H1 (cell line): Measurements from ENCODE around the gene ASMT. TPM values are rescaled to one million over a fixed set of nuclear protein-coding genes. Genes with fewer than 3 reads are reported as not detected.

Experiments used
- CTCF ChIA-PET: fragments of 300-600 bp; sonication (Branson Sonifier 250); formaldehyde crosslinking; loops from one replicate; lab custom pipeline; 2021; ENCODE audit not compliant: partially characterized antibody; lab: Charles Lee
- POLR2A ChIA-PET: fragments of 300-600 bp; sonication (Branson Sonifier 250); formaldehyde crosslinking; loops from one replicate; lab custom pipeline; 2021; ENCODE audit warnings: inconsistent platforms; ENCODE audit not compliant: partially characterized antibody; lab: Charles Lee
- DNase-seq, 2 experiments: peaks; one replicate each; pipeline versions ENCODE4 v3.0.0 to v3.0.0-alpha.2; 2010 to 2022; ENCODE audit warnings: low spot score in 2 of 2, low read depth in 1 of 2, mixed read lengths in 1 of 2
- FAIRE-seq: peaks from 2 replicates; lab custom pipeline; 2011; peaks lifted over from hg19 to GRCh38; lab: Jason Lieb, UNC
- H2AFZ ChIP-seq: 2 replicates; pipeline ENCODE4 v1.8.1; 2012; ENCODE audit warnings: low read length, inconsistent platforms
- H2AK5ac ChIP-seq: 2 replicates; pipeline ENCODE4 v1.6.1; 2013; ENCODE audit warnings: low read depth, low read length
- H2BK120ac ChIP-seq: replicated peaks from 2 replicates; pipeline ENCODE3; 2013; ENCODE audit warnings: low read depth, low read length, inconsistent platforms
- H2BK12ac ChIP-seq: 2 replicates; pipeline ENCODE4 v1.6.1; 2013; ENCODE audit warnings: low read depth, low read length
- H2BK15ac ChIP-seq: 2 replicates; pipeline ENCODE4 v1.6.1; 2013; ENCODE audit warnings: low read length
- H2BK20ac ChIP-seq: 2 replicates; pipeline ENCODE4 v1.6.1; 2013; ENCODE audit warnings: low read length
- H2BK5ac ChIP-seq: 2 replicates; pipeline ENCODE4 v1.6.1; 2013; ENCODE audit warnings: low read depth, low read length
- H3K14ac ChIP-seq: 2 replicates; pipeline ENCODE4 v1.6.1; 2013; ENCODE audit warnings: inconsistent platforms; ENCODE audit not compliant: insufficient read length
- H3K18ac ChIP-seq: 2 replicates; pipeline ENCODE4 v1.6.1; 2013; ENCODE audit warnings: low read length; ENCODE audit errors: extremely low read depth
- H3K23ac ChIP-seq: 2 replicates; pipeline ENCODE4 v1.6.1; 2013; ENCODE audit warnings: inconsistent platforms; ENCODE audit not compliant: insufficient read length
- H3K23me2 ChIP-seq: 2 replicates; pipeline ENCODE4 v1.6.1; 2013; ENCODE audit warnings: low read depth, low read length
- H3K27ac ChIP-seq: 2 replicates; pipeline ENCODE4 v1.6.1; 2011; ENCODE audit warnings: low read depth, low read length, inconsistent platforms
- H3K27me3 ChIP-seq, 4 experiments: replicated peaks in 1 of 4; 1 replicate in 1 of 4; 2 replicates in 3 of 4; pipeline versions ENCODE4 v1.6.1 to v1.8.1; 2011 to 2013; ENCODE audit warnings: low read length in 3 of 4, mild to moderate bottlenecking in 3 of 4, inconsistent platforms in 2 of 4, mixed read lengths in 2 of 4, moderate library complexity in 1 of 4; ENCODE audit not compliant: control insufficient read depth in 3 of 4, insufficient read depth in 3 of 4; ENCODE audit errors: extremely low read depth in 1 of 4
- H3K36me3 ChIP-seq, 4 experiments: 2 replicates each; pipeline versions ENCODE4 v1.6.1 to v1.8.1; 2011 to 2013; ENCODE audit warnings: mild to moderate bottlenecking in 4 of 4, low read length in 3 of 4, moderate library complexity in 2 of 4, control low read depth in 1 of 4, inconsistent platforms in 1 of 4; ENCODE audit not compliant: insufficient read depth in 4 of 4, control insufficient read depth in 2 of 4
- H3K4ac ChIP-seq: replicated peaks from 2 replicates; pipeline ENCODE3; 2013; ENCODE audit warnings: low read length, low read depth, mixed read lengths, inconsistent platforms; ENCODE audit not compliant: insufficient read length
- H3K4me1 ChIP-seq, 4 experiments: replicated peaks in 1 of 4; 1 replicate in 1 of 4; 2 replicates in 3 of 4; pipeline versions ENCODE4 v1.6.1 to v1.8.1; 2011 to 2013; ENCODE audit warnings: low read length in 3 of 4, inconsistent platforms in 2 of 4, mixed read lengths in 1 of 4; ENCODE audit not compliant: insufficient read depth in 4 of 4, control insufficient read depth in 3 of 4
- H3K4me2 ChIP-seq, 2 experiments: 2 replicates each; pipeline versions ENCODE4 v1.6.1 to v1.8.1; 2011 to 2013; ENCODE audit warnings: low read depth in 2 of 2, low read length in 2 of 2, control low read depth in 1 of 2, inconsistent platforms in 1 of 2, mild to moderate bottlenecking in 1 of 2; ENCODE audit not compliant: insufficient read depth in 1 of 2
- H3K4me3 ChIP-seq, 4 experiments: fragments of 200-600, 300-600 bp in 1 of 4; sonication (generic), shearing (Covaris generic), sonication (Bioruptor Twin) in 1 of 4; 2 replicates each; pipeline versions ENCODE4 v1.5.1 to v1.8.1; 2011 to 2016; ENCODE audit warnings: low read length in 4 of 4, low read depth in 3 of 4, control low read depth in 2 of 4, inconsistent platforms in 2 of 4, mild to moderate bottlenecking in 2 of 4, mixed read lengths in 1 of 4, moderate library complexity in 1 of 4; ENCODE audit not compliant: insufficient read depth in 2 of 4; ENCODE audit errors: extremely low read depth in 1 of 4
- H3K56ac ChIP-seq: replicated peaks from 2 replicates; pipeline ENCODE3; 2013; ENCODE audit warnings: low read depth, mild to moderate bottlenecking, mixed read lengths, low read length, inconsistent platforms; ENCODE audit not compliant: insufficient read length
- H3K79me1 ChIP-seq: 2 replicates; pipeline ENCODE4 v1.6.1; 2013; ENCODE audit warnings: low read depth, low read length, control low read depth
- H3K79me2 ChIP-seq, 2 experiments: 2 replicates each; pipeline versions ENCODE4 v1.6.1 to v1.8.1; 2012 to 2013; ENCODE audit warnings: low read length in 2 of 2, mild to moderate bottlenecking in 2 of 2, inconsistent platforms in 1 of 2; ENCODE audit not compliant: insufficient read depth in 2 of 2, control insufficient read depth in 1 of 2
- H3K9ac ChIP-seq, 4 experiments: replicated peaks in 1 of 4; 1 replicate in 1 of 4; 2 replicates in 3 of 4; pipeline versions ENCODE4 v1.6.1 to v1.8.1; 2011 to 2013; ENCODE audit warnings: low read depth in 3 of 4, low read length in 3 of 4, control low read depth in 2 of 4, mild to moderate bottlenecking in 2 of 4, moderate library complexity in 2 of 4, inconsistent platforms in 1 of 4; ENCODE audit errors: extremely low read depth in 1 of 4
- H3K9me3 ChIP-seq, 2 experiments: 2 replicates each; pipeline versions ENCODE4 v1.6.1 to v1.8.1; 2012 to 2013; ENCODE audit warnings: mild to moderate bottlenecking in 2 of 2, moderate library complexity in 2 of 2, control low read depth in 1 of 2, inconsistent platforms in 1 of 2, low read depth in 1 of 2, low read length in 1 of 2, mixed read lengths in 1 of 2; ENCODE audit not compliant: insufficient read depth in 2 of 2
- H4K20me1 ChIP-seq, 2 experiments: replicated peaks in 1 of 2; 2 replicates each; pipeline versions ENCODE3 to v1.8.1; 2011 to 2013; ENCODE audit warnings: inconsistent platforms in 2 of 2, low read length in 2 of 2, mild to moderate bottlenecking in 1 of 2; ENCODE audit not compliant: insufficient read depth in 2 of 2, control insufficient read depth in 1 of 2
- H4K5ac ChIP-seq: 2 replicates; pipeline ENCODE4 v1.6.1; 2013; ENCODE audit warnings: low read length, low read depth, mixed read lengths, inconsistent platforms; ENCODE audit not compliant: insufficient read length
- H4K8ac ChIP-seq: 2 replicates; pipeline ENCODE4 v1.8.0; 2013; ENCODE audit warnings: mild to moderate bottlenecking, moderate library complexity, low read length, inconsistent platforms; ENCODE audit not compliant: insufficient read depth; ENCODE audit errors: extremely low read depth
- H4K91ac ChIP-seq: replicated peaks from 2 replicates; pipeline ENCODE3; 2013; ENCODE audit warnings: low read length, mixed read lengths, inconsistent platforms; ENCODE audit not compliant: insufficient read length
- RBBP5 ChIP-seq: IDR thresholded peaks from 2 replicates; pipeline ENCODE4 v1.7.1; 2012; ENCODE audit warnings: low read depth, mild to moderate bottlenecking, inconsistent platforms, low read length, moderate library complexity, borderline replicate concordance
- SUZ12 ChIP-seq: fragments of 200-600 bp; sonication (generic); IDR thresholded peaks from 2 replicates; pipeline ENCODE4 v1.6.1; 2012; ENCODE audit warnings: mild to moderate bottlenecking, inconsistent platforms, low read length, moderate library complexity, mixed read lengths
- TCF12 ChIP-seq: IDR thresholded peaks from 2 replicates; pipeline ENCODE4 v1.6.1; 2011; ENCODE audit warnings: low read depth, mild to moderate bottlenecking, low read length
- WGBS, 2 experiments: shearing (Covaris generic) in 1 of 2; methylation state at CpG; one replicate each; pipeline versions ENCODE4 v1.1.6 to v1.1.7; 2013 to 2015; ENCODE audit warnings: low lambda C conversion rate in 2 of 2, mixed read lengths in 2 of 2, inconsistent platforms in 1 of 2, low coverage in 1 of 2, missing lambda C conversion rate in 1 of 2; ENCODE audit not compliant: insufficient replicate concordance in 2 of 2, insufficient coverage in 1 of 2, insufficient read length in 1 of 2; ENCODE audit errors: extremely low coverage in 1 of 2, missing lambda C conversion rate in 1 of 2; 5-methylcytosine and 5-hydroxymethylcytosine counted together
- polyA plus RNA-seq, 7 experiments: library from polyadenylated mRNA; depleted of rRNA in 3 of 7; stranded (reverse) in 5 of 7; unstranded in 2 of 7; fragments of >200 nt in 5 of 7; fragments of 200-250 nt in 2 of 7; gene quantifications; 1 replicate in 5 of 7; 2 replicates in 1 of 7; 4 replicates in 1 of 7; pipeline versions ENCODE4 v1.2.1 to v1.2.3, GENCODE V29; 2011 to 2013; ENCODE audit warnings: missing spikeins in 2 of 7, mixed read lengths in 2 of 7
- total RNA-seq: library from RNA; stranded (reverse); fragmentation: NEBNext Ultra II Directional; extraction: Animal tissue kit (Norgen Biotek cat#: 25700); gene quantifications from 2 replicates; pipeline ENCODE4 v1.2.1, GENCODE V29; 2021

Gene ASMT
- total and polyA plus RNA-seq, 2 of the 8 experiments (the other 6 are each of a cell fraction or from before 2014, with no cell fraction given), result 1.5 to 3.1 TPM

DNA sequence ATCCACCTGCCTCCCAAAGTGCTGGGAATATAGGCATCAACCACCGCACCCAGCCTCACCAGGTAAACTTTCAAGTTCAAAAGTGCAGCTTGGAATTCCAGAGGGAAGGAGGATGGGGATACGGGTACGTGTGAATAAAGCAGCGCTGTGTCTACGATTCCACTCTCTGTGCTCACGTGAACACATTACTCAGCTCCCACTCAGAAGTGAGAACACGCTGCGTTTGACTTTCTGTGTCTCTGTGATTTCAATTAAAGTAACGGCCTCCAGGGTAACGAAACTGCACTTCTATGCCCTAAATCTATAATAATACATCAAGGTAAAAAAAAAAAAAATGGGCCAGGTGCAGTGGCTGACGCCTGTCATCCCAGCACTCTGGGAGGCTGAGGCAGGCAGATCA, 8.4 kb upstream of the ASMT start:
- H3K23me2 ChIP-seq, result no peaks in the 10 kb centered on the region
- H3K27me3 ChIP-seq, result no peaks in the 10 kb centered on the region
- no peak overlapping the region for H4K91ac ChIP-seq
- no peak for TF ChIP-seq RBBP5
- no peak for TF ChIP-seq SUZ12
- no peak for TF ChIP-seq TCF12
- no peak overlapping the region for H3K14ac ChIP-seq
- ChIA-PET POLR2A (no interaction called here), CTCF (no interaction called here)
- H2BK120ac ChIP-seq, result no peak overlapping the region
- H2AK5ac ChIP-seq, result no peak overlapping the region
- H4K8ac ChIP-seq, result no peak overlapping the region
- H3K9me3 ChIP-seq, result no peaks in the 10 kb centered on the region
- no peak overlapping the region for H2BK5ac ChIP-seq
- no peak overlapping the region; a peak in 1 of 7 replicates for H3K9ac ChIP-seq
- no peak overlapping the region for H3K27ac ChIP-seq
- peaks cover 3 to 18% (median 15%) of the 10 kb centered on the region in 4 experiments for H3K36me3 ChIP-seq
- no peak overlapping the region for H4K5ac ChIP-seq
- no peak overlapping the region for H2BK12ac ChIP-seq
- FAIRE-seq (no peak), DNase-seq (no peak)
- no peak overlapping the region for H3K56ac ChIP-seq
- H3K4me1 ChIP-seq, result no peaks in the 10 kb centered on the region
- H3K18ac ChIP-seq, result no peak overlapping the region
- peaks cover 0 to 6% of the 10 kb centered on the region in 2 experiments for H4K20me1 ChIP-seq
- H3K4me2 ChIP-seq, result no peak overlapping the region
- H3K23ac ChIP-seq, result no peak overlapping the region
- no peak overlapping the region for H3K4ac ChIP-seq
- 97% methylated on average over 11 of the region's 11 CpGs; no CpG with 5 or more reads in 1 of the 2 experiments for WGBS, 2 experiments
- H3K79me1 ChIP-seq, result peaks cover 3% of the 10 kb centered on the region; the same call in 1 of the 2 replicates
- H2BK15ac ChIP-seq, result no peak overlapping the region
- no peaks in the 10 kb centered on the region for H3K79me2 ChIP-seq
- H2BK20ac ChIP-seq, result no peak overlapping the region
- no peak overlapping the region for H3K4me3 ChIP-seq
- no peak overlapping the region for H2AFZ ChIP-seq
